IPS-NIHi7 (cell line): ENCODE measurements around the gene TBC1D22B.
"Not testable (repeated sequence)": the region's sequence is repeated elsewhere in the genome, so short reads cannot be mapped to it uniquely, and the experiment has no call there.

Source experiments
- DNase-seq: peaks from one replicate; pipeline ENCODE4 v3.0.0; 2012; ENCODE audit warnings: mixed read lengths; ENCODE audit errors: extremely low spot score

TBC1D22B gene

GRCh38 chr6:37265860-37266259 is 8.3 kb downstream of the TBC1D22B start:
- no peak for DNase-seq

- no peak for DNase-seq
Observed at GRCh38 chr6:37269105-37269504, 11.5 kb downstream of the TBC1D22B start.

DNA sequence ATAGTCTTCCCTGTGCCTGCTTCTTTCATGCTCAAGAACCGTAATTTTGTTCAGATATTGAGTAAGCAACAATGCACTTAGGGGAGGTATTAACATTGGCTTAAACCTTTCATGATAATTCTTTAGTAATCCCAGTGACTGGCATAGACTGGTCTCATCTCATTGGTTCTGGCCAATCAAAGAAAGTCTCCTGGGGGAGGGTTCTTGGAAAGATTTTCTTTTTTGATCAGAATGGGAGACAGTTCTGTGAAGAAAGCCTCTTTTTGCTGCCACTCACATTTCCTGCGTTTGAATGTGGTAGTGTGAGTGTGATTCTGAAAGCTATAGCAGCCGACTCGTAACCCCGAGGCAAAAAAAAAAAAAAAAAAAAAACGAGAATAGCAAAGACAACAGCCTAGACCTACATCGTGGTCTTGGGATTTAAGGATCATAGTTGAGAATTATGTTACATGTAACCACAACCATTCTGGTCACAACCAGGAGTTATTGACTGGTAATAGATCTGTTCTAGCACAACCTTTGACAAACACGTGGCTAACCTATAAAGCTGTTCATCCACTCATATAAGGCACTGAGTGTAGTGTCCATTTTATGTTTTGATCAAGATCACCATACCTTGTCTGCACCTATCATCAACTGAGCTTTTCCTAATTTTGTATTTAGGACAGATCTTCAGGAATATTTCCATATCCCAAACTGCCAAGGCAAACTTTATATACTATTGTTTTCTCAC is 15.4 kb downstream of the TBC1D22B start:
- no peak for DNase-seq

DNA sequence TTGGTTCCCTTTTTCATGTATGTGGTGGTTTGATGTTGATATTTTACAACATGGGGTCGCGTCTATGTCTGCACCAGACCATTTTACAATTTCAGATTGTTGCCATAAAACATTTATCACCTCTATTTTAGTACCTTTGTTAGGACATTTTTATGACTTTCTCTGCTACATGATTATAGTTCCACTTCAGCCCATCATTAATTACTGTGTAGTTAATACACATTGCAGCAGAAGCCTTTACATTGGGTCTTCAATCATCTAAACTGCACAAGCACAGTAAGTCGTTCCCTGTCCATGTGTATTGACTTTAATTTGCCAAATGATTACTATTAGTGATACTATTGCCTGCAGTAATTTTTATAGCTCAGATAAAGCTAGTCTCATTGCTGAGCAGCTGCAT is 16.1 kb downstream of the TBC1D22B start:
- no peak for DNase-seq

- no peak for DNase-seq
Observed at GRCh38 chr6:37275350-37275749, 17.8 kb downstream of the TBC1D22B start.

DNA sequence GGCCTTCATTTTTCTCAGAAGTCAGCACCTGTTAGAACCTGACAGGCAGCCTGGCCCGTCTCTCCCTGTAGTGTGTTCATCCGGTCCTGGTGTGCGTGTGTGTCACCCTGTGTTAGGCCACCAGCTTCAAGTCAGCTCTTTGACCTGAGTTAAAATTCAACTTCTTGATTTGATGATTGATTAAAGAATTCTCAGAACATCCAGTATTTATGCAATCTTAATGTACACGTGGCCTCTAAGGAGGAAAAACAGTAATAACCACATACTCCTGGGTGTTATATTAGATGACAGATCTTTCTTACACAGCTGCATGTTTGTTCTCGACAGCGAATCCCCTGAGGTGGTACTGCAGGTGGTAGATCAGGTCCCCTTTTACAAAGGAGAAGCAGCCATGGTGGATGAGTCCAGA is 19.4 kb downstream of the TBC1D22B start:
- DNase-seq = no peak

- DNase-seq = no peak
Observed at GRCh38 chr6:37279366-37280134, 22.0 kb downstream of the TBC1D22B start.

GRCh38 chr6:37280162-37280887 is 22.8 kb downstream of the TBC1D22B start:
- no peak for DNase-seq

- no peak for DNase-seq
Observed at GRCh38 chr6:37282371-37282770, 24.8 kb downstream of the TBC1D22B start.

DNA sequence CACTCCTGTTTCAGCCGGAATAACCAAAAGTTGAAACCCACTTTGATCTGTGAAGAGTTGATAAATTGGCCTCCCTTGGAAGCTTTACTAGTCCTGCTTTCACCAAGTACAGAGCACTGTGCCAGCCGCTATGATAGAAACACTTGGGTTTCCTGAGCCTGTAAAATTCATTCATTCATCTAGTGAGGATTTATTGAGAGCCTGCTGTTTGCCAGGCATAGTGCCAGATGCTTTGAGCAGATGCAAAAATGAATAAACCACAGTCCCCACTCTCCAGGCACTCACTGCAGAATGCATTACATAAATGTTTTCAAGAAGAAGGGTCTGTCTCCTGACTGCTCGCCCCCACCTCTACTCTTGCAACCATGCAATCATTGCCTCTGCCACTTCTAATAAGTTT is 25.7 kb downstream of the TBC1D22B start:
- DNase-seq = no peak

DNA sequence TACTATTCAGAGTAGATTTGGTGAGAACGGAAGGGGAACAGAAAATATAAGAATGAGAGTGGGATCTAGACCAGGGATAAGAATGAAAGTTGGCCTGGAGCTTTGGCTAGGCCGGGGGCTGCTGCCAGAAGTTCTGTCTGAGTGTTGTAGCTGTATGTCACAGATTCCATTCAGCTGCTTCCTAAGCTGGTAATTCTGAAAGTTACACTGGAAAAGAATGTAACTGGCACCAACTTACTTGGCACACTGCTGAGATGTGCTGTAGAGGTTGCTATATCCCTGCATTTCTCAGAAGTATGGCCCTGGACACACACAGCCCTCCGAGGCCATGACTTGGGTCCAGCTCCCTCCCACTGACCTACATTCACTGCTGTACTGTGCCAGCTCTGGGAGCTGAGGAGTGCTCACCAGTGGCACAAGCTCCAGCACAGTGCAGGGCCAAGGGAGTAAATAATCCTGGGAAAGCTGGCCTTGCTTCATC is 26.1 kb downstream of the TBC1D22B start:
- DNase-seq = no peak

DNA sequence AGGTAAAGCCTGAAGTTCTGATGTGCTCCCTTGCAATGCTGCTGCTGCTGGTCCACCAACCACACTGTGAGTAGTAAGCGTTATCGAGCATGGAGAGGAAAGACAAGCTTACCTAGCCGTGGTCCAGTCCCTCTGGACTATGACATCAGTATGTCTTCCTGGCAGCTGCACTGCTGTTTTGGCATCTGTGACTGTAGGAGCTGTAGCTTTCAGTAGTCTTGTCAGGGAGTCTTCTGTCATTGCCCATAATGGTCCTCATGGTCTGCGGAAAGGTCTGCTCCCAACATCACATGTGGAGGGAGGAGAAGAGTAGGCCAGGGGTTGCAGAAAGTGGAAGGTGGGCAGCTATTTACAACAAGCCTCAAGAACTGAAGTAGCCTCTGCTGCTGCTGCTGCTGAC is 27.2 kb downstream of the TBC1D22B start:
- no peak for DNase-seq

DNA sequence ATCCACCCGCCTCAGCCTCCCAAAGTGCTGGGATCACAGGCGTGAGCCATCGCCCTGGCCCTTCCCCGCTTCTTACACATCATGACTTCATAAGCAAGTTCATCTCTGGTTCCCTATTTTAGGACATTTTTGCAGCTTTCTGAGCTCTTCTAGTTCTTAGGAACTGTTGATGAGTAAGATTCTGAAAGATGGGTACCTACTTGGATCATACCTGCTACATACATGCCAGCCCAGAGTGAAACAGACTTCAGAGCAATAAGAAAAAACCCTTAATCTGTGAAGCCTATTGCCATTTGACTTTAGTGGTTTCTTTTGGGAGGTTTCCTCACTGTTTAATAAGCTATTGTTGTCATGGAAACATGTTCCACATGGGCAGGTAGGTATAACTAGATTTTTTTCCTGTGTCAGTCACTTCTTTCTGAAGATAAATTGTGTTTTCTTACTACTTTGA is 28.3 kb downstream of the TBC1D22B start:
- no peak for DNase-seq

DNA sequence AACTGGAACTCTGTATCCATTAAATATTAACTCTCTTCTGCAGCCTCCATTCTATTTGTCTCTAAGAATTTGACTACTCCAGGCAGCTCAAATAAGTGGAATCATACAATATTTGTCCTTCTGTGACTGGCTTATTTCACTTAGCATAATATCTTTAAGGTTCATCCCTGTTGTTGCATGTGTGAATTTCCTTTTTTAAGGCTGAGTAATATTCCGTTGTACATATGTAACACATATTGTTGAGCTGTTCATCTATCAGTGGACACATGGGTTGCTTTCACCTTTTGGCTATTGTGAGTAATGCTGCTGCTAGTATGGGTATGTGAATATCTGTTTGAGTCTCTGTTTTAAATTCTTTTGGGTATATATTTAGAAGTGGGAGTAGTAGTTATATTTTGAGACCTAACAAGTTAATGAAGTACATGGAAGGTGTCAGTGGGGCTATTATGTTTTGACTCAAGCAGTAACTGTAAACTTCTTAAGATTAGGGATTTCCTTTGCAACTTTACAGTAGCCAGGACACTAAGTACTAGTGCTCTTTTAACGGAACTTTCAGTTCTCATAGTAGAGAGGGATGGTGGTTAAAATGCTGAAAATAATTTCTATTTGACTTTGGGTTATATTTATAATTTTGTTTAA is 30.1 kb downstream of the TBC1D22B start:
- DNase-seq = no peak

GRCh38 chr6:37288247-37288646 is 30.7 kb downstream of the TBC1D22B start:
- DNase-seq = no peak

DNA sequence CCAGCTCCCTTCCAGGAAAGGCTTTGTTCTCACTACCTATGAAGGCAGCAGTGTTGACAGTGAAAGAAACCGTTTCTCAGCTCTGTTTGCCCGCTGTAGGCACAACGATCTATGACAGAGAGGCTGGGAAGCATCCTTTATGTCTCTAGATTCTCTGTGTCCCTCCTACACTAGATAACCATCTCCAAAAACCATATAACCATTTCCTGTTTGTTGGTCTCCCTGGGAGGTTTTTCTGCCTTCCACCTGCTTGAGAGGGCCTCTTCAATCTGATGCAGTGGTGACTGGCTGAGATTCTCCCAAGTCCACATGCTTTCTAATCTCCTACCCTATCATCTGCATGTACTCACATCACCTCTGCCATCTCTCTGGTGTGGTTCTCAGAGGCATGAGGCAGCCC is 32.4 kb downstream of the TBC1D22B start:
- no peak for DNase-seq

DNA sequence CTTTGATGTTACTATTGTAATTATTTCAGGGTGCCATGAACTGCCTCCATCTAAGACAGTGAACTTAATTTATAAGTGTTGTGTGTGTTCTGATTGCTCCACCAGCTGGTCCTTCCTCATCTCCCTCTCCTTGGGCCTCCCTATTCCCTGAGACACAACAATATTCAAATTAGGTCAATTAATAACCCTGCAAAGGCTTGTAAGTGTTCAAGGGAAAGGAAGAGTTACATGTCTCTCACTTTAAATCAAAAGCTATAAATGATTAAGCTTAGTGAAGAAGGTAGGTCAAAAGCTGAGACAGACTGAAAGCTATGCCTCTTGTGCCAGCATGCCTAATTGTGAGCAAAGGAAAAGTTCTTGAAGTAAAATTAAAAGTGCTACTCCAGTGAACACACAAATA is 35.9 kb downstream of the TBC1D22B start:
- no peak for DNase-seq

GRCh38 chr6:37297637-37298036 is 40.1 kb downstream of the TBC1D22B start:
- not testable (repeated sequence) for DNase-seq

- no peak for DNase-seq
Observed at GRCh38 chr6:37298958-37299357, 41.4 kb downstream of the TBC1D22B start.

GRCh38 chr6:37299990-37300389 is 42.4 kb downstream of the TBC1D22B start:
- DNase-seq = no peak

DNA sequence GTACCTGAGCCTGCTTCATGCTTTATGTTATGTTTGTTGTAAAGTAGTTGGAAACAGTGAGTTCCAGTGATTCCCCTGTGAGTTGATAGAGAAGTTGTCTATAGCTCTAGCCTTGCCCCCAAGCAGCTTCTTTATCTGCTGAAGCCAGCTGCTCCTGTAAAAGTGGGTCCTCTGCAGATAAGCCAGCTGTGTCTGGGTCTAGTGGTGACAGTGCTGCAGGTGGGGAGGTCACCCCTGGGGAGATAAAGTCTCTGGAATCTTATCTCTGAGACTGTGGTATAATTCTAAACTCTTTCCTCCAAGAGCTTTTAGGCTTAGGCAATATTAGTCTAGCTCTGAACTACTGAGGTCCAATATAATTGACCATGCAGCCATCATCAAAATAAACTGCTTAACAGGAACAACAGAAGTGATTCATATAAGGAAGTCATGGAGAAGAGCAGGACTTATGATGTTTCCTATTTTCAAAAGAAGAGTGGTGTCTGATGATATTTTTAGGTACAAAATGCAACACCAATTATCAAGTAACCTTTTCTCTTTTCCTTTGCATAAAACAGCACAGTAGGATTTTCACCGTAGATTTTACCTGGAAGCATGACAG is 44.6 kb downstream of the TBC1D22B start:
- DNase-seq = no peak
